Measurements from ENCODE around the gene SLC39A11. TPM values are rescaled to one million over a fixed set of nuclear protein-coding genes. Genes with fewer than 3 reads are reported as not detected.

Gene SLC39A11
- total RNA-seq, 1 experiment from 2014 or later: 18.9 TPM

DNA sequence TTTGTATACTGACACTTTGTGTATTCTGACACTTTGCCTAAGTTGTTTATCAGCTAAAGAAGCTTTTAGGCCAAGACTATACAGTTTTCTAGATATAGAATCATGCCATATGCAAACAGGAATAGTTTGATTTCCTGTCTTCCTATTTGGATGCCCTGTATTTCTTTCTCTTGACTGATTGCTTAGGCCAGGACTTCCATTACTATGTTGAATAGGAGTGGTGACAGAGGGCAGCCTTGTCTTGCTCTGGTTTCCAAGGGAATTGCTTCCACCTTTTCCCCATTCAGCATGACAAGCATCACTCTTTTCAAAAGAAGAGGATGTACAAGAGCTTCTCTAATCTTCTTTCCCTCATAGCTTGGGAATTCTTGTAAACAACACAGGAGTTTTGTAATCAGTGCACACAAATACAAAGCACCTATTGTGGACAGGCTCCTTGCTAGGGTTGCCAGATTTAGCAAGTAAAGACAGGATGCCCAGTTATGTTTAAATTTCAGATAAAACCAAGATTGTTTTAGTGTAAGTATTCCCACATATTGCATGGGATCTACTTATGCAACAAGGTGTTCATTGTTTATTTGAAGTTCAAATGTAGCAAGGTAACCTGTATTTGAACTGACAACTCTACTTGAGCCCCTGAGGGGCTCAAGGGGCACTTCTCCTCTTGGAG is 233.5 kb downstream of the SLC39A11 start:
- peak; percentile 95 for TF ChIP-seq GABPB1 (CRISPR knock-in tag; IDR thresholded peaks at IDR 0.05)
- TF ChIP-seq, protein P1, sequence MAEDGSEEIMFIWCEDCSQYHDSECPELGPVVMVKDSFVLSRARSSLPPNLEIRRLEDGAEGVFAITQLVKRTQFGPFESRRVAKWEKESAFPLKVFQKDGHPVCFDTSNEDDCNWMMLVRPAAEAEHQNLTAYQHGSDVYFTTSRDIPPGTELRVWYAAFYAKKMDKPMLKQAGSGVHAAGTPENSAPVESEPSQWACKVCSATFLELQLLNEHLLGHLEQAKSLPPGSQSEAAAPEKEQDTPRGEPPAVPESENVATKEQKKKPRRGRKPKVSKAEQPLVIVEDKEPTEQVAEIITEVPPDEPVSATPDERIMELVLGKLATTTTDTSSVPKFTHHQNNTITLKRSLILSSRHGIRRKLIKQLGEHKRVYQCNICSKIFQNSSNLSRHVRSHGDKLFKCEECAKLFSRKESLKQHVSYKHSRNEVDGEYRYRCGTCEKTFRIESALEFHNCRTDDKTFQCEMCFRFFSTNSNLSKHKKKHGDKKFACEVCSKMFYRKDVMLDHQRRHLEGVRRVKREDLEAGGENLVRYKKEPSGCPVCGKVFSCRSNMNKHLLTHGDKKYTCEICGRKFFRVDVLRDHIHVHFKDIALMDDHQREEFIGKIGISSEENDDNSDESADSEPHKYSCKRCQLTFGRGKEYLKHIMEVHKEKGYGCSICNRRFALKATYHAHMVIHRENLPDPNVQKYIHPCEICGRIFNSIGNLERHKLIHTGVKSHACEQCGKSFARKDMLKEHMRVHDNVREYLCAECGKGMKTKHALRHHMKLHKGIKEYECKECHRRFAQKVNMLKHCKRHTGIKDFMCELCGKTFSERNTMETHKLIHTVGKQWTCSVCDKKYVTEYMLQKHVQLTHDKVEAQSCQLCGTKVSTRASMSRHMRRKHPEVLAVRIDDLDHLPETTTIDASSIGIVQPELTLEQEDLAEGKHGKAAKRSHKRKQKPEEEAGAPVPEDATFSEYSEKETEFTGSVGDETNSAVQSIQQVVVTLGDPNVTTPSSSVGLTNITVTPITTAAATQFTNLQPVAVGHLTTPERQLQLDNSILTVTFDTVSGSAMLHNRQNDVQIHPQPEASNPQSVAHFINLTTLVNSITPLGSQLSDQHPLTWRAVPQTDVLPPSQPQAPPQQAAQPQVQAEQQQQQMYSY (CRISPR knock-in tag; IDR thresholded peaks at IDR 0.05): no peak
- TF ChIP-seq, protein P2, sequence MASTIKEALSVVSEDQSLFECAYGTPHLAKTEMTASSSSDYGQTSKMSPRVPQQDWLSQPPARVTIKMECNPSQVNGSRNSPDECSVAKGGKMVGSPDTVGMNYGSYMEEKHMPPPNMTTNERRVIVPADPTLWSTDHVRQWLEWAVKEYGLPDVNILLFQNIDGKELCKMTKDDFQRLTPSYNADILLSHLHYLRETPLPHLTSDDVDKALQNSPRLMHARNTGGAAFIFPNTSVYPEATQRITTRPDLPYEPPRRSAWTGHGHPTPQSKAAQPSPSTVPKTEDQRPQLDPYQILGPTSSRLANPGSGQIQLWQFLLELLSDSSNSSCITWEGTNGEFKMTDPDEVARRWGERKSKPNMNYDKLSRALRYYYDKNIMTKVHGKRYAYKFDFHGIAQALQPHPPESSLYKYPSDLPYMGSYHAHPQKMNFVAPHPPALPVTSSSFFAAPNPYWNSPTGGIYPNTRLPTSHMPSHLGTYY (CRISPR knock-in tag; IDR thresholded peaks at IDR 0.05): no peak
- Mint-ChIP-seq H3K36me3 (peaks cover 8% of the 10 kb centered on the region), H3K27me3 (ENCODE audit: low read depth) (no peaks in the 10 kb centered on the region), H3K4me3 (no peak overlapping the region), H3K4me1 (peaks cover 8% of the 10 kb centered on the region), H3K9me3 (peaks cover 20% of the 10 kb centered on the region), H3K27ac (no peak overlapping the region)
- CTCF ChIA-PET: no interaction called here
- POLR2A ChIA-PET: no interaction called here
- ATAC-seq (no peak), DNase-seq (ENCODE audit: low spot score) (no peak)

DNA sequence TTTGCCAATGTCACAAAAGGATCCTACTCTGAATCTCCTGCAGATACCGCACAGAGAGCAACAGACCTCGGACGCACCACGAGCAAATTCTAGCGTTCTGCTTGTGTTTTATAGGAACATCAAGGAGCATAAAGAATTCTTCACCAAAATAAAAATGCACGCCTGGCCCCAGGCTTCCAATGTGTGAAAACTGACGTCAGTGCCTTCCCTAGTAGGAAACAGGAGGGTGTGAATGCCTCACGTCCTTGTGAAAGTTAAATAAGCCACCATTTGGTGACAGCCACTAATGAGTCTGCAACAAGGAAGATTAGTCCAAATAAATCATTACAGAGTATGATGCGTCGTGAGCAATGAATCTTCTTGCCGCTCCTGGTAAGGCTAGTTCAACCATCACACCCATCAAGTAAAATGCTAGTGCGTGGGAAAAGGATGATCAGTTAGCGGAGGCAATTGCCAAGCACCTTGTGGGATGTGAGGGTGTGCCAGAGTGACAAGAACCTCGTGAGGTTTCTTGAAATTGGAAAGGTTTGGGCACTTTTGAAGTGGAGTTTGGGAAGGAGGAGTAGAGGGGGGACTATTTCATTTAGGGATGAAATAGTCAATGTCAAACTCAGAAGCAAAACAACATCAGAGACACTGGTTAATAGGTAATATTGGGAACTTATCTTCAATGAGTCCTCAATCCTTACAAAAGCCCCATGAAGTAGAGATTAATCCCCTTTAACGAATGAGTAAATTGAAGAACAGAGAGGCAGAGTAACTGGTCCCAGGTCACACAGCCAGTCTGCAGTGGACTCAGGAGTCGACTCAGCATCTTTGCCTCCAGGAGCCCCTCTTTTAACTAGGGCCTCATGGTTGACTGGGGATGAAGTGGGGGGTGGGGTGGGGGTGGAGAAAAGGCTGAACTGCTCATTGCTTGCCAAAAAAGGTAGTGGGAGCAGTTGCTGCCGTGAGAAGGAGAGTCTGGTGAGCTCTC is 238.8 kb downstream of the SLC39A11 start:
- peaks cover 12% of the 10 kb centered on the region for H3K9me3 Mint-ChIP-seq
- peaks cover 6% of the 10 kb centered on the region for H3K36me3 Mint-ChIP-seq
- CTCF ChIA-PET: interaction anchor here (0.6 kb wide), 1 partner anchor 155 kb away, joined by 5 read pairs; no protein-coding TSS in a partner anchor
- no peak overlapping the region for H3K4me3 Mint-ChIP-seq
- no peak for ATAC-seq
- no peaks in the 10 kb centered on the region for H3K27me3 Mint-ChIP-seq (ENCODE audit: low read depth)
- peaks cover 11% of the 10 kb centered on the region for H3K4me1 Mint-ChIP-seq
- no peak for TF ChIP-seq SP1 (CRISPR knock-in tag; conservative IDR thresholded peaks at IDR 0.05)
- TF ChIP-seq, protein P3, sequence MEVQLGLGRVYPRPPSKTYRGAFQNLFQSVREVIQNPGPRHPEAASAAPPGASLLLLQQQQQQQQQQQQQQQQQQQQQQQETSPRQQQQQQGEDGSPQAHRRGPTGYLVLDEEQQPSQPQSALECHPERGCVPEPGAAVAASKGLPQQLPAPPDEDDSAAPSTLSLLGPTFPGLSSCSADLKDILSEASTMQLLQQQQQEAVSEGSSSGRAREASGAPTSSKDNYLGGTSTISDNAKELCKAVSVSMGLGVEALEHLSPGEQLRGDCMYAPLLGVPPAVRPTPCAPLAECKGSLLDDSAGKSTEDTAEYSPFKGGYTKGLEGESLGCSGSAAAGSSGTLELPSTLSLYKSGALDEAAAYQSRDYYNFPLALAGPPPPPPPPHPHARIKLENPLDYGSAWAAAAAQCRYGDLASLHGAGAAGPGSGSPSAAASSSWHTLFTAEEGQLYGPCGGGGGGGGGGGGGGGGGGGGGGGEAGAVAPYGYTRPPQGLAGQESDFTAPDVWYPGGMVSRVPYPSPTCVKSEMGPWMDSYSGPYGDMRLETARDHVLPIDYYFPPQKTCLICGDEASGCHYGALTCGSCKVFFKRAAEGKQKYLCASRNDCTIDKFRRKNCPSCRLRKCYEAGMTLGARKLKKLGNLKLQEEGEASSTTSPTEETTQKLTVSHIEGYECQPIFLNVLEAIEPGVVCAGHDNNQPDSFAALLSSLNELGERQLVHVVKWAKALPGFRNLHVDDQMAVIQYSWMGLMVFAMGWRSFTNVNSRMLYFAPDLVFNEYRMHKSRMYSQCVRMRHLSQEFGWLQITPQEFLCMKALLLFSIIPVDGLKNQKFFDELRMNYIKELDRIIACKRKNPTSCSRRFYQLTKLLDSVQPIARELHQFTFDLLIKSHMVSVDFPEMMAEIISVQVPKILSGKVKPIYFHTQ (CRISPR knock-in tag; IDR thresholded peaks at IDR 0.05): no peak
- no peak for TF ChIP-seq NR3C1 (CRISPR knock-in tag; conservative IDR thresholded peaks at IDR 0.05; ENCODE audit: low read depth)
- no peak for TF ChIP-seq SOX15 (CRISPR knock-in tag; IDR thresholded peaks at IDR 0.05)
- no peak for TF ChIP-seq SMAD3 (CRISPR knock-in tag; IDR thresholded peaks at IDR 0.05; ENCODE audit: borderline replicate concordance)
- TF ChIP-seq, protein P4, sequence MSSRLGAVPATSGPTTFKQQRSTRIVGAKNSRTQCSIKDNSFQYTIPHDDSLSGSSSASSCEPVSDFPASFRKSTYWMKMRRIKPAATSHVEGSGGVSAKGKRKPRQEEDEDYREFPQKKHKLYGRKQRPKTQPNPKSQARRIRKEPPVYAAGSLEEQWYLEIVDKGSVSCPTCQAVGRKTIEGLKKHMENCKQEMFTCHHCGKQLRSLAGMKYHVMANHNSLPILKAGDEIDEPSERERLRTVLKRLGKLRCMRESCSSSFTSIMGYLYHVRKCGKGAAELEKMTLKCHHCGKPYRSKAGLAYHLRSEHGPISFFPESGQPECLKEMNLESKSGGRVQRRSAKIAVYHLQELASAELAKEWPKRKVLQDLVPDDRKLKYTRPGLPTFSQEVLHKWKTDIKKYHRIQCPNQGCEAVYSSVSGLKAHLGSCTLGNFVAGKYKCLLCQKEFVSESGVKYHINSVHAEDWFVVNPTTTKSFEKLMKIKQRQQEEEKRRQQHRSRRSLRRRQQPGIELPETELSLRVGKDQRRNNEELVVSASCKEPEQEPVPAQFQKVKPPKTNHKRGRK (CRISPR knock-in tag; IDR thresholded peaks at IDR 0.05; ENCODE audit: borderline replicate concordance): no peak
- TF ChIP-seq, protein P5, sequence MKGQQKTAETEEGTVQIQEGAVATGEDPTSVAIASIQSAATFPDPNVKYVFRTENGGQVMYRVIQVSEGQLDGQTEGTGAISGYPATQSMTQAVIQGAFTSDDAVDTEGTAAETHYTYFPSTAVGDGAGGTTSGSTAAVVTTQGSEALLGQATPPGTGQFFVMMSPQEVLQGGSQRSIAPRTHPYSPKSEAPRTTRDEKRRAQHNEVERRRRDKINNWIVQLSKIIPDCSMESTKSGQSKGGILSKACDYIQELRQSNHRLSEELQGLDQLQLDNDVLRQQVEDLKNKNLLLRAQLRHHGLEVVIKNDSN (CRISPR knock-in tag; IDR thresholded peaks at IDR 0.05): no peak
- no peak for TF ChIP-seq RELA (CRISPR knock-in tag; IDR thresholded peaks at IDR 0.05; ENCODE audit: borderline replicate concordance)
- no peak for TF ChIP-seq PRRX2 (CRISPR knock-in tag; IDR thresholded peaks at IDR 0.05)
- TF ChIP-seq IRF2 (CRISPR knock-in tag; IDR thresholded peaks at IDR 0.05; ENCODE audit: borderline replicate concordance, low read depth): no peak
- no peak for TF ChIP-seq ZNF423 (CRISPR knock-in tag; IDR thresholded peaks at IDR 0.05)
- TF ChIP-seq ZNF219 (CRISPR knock-in tag; IDR thresholded peaks at IDR 0.05; ENCODE audit: borderline replicate concordance): no peak
- no peak for TF ChIP-seq ZBTB21 (CRISPR knock-in tag; IDR thresholded peaks at IDR 0.05; ENCODE audit: borderline replicate concordance)
- H3K27ac Mint-ChIP-seq: peak overlapping the region; percentile 13; the same call in 1 of the 2 replicates
- POLR2A ChIA-PET: no interaction called here
- no peak for DNase-seq (ENCODE audit: low spot score)
